Measurements from ENCODE around the gene CYBA.

CYBA gene

GRCh38 chr16:88656291-88656980 is 5.6 kb upstream of the CYBA start:
- H3K9me3 ChIP-seq (ENCODE audit: insufficient read depth, low read depth, low read length) = no peaks in the 10 kb centered on the region
- no peaks in the 10 kb centered on the region for H3K27me3 ChIP-seq (ENCODE audit: insufficient read depth, low read length)
- H3K9ac ChIP-seq (ENCODE audit: low read depth, low read length) = no peak overlapping the region
- peaks cover 5% of the 10 kb centered on the region; the same call in 1 of the 2 replicates for H3K4me1 ChIP-seq (ENCODE audit: insufficient read depth, low read length)
- H3K27ac ChIP-seq (ENCODE audit: low read length) = no peak overlapping the region
- H3K36me3 ChIP-seq (ENCODE audit: insufficient read depth, low read depth, low read length) = peaks cover 38% of the 10 kb centered on the region
- no peak overlapping the region for H3K4me3 ChIP-seq (ENCODE audit: low read length)

- no peaks in the 10 kb centered on the region for H3K27me3 ChIP-seq (ENCODE audit: insufficient read depth, low read length)
- peaks cover 38% of the 10 kb centered on the region for H3K36me3 ChIP-seq (ENCODE audit: insufficient read depth, low read depth, low read length)
- H3K9ac ChIP-seq (ENCODE audit: low read depth, low read length) = no peak overlapping the region
- H3K27ac ChIP-seq (ENCODE audit: low read length) = no peak overlapping the region
- H3K9me3 ChIP-seq (ENCODE audit: insufficient read depth, low read depth, low read length) = no peaks in the 10 kb centered on the region
- H3K4me3 ChIP-seq (ENCODE audit: low read length) = no peak overlapping the region
- peaks cover 5% of the 10 kb centered on the region; the same call in 1 of the 2 replicates for H3K4me1 ChIP-seq (ENCODE audit: insufficient read depth, low read length)
Measured at GRCh38 chr16:88655733-88656281, 5.0 kb upstream of the CYBA start.

- H3K4me1 ChIP-seq (ENCODE audit: insufficient read depth, low read length) = peaks cover 5% of the 10 kb centered on the region; the same call in 1 of the 2 replicates
- no peaks in the 10 kb centered on the region for H3K27me3 ChIP-seq (ENCODE audit: insufficient read depth, low read length)
- H3K9me3 ChIP-seq (ENCODE audit: insufficient read depth, low read depth, low read length) = no peaks in the 10 kb centered on the region
- H3K36me3 ChIP-seq (ENCODE audit: insufficient read depth, low read depth, low read length) = peaks cover 38% of the 10 kb centered on the region
- H3K27ac ChIP-seq (ENCODE audit: low read length) = no peak overlapping the region
- H3K9ac ChIP-seq (ENCODE audit: low read depth, low read length) = no peak overlapping the region
- no peak overlapping the region for H3K4me3 ChIP-seq (ENCODE audit: low read length)
Measured at GRCh38 chr16:88655053-88655732, 4.3 kb upstream of the CYBA start.

GRCh38 chr16:88654363-88655052 is 3.7 kb upstream of the CYBA start:
- Histone ChIP-seq H3K9me3 (ENCODE audit: insufficient read depth, low read depth, low read length) (no peaks in the 10 kb centered on the region), H3K9ac (ENCODE audit: low read depth, low read length) (no peak overlapping the region), H3K36me3 (ENCODE audit: insufficient read depth, low read depth, low read length) (peaks cover 38% of the 10 kb centered on the region), H3K27ac (ENCODE audit: low read length) (no peak overlapping the region), H3K4me1 (ENCODE audit: insufficient read depth, low read length) (peaks cover 5% of the 10 kb centered on the region; the same call in 1 of the 2 replicates), H3K4me3 (ENCODE audit: low read length) (no peak overlapping the region), H3K27me3 (ENCODE audit: insufficient read depth, low read length) (no peaks in the 10 kb centered on the region)

GRCh38 chr16:88653596-88654362 is 2.9 kb upstream of the CYBA start:
- H3K4me3 ChIP-seq (ENCODE audit: low read length) = no peak overlapping the region
- no peak overlapping the region for H3K27ac ChIP-seq (ENCODE audit: low read length)

GRCh38 chr16:88653101-88653500 is 2.2 kb upstream of the CYBA start:
- H3K4me3 ChIP-seq (ENCODE audit: low read length) = no peak overlapping the region
- no peaks in the 10 kb centered on the region for H3K27me3 ChIP-seq (ENCODE audit: insufficient read depth, low read length)
- peaks cover 5% of the 10 kb centered on the region; the same call in 1 of the 2 replicates for H3K4me1 ChIP-seq (ENCODE audit: insufficient read depth, low read length)
- no peak overlapping the region for H3K9ac ChIP-seq (ENCODE audit: low read depth, low read length)
- H3K36me3 ChIP-seq (ENCODE audit: insufficient read depth, low read depth, low read length) = peaks cover 34% of the 10 kb centered on the region
- H3K9me3 ChIP-seq (ENCODE audit: insufficient read depth, low read depth, low read length) = no peaks in the 10 kb centered on the region
- no peak overlapping the region for H3K27ac ChIP-seq (ENCODE audit: low read length)

More at GRCh38 chr16:88653596-88654362, 2.9 kb upstream of the CYBA start:
- Histone ChIP-seq H3K9me3 (ENCODE audit: insufficient read depth, low read depth, low read length) (no peaks in the 10 kb centered on the region), H3K27me3 (ENCODE audit: insufficient read depth, low read length) (no peaks in the 10 kb centered on the region), H3K4me1 (ENCODE audit: insufficient read depth, low read length) (peaks cover 5% of the 10 kb centered on the region; the same call in 1 of the 2 replicates), H3K36me3 (ENCODE audit: insufficient read depth, low read depth, low read length) (peaks cover 38% of the 10 kb centered on the region), H3K9ac (ENCODE audit: low read depth, low read length) (no peak overlapping the region)

GRCh38 chr16:88652762-88653063 is 1.9 kb upstream of the CYBA start:
- Histone ChIP-seq H3K9ac (ENCODE audit: low read depth, low read length) (no peak overlapping the region), H3K4me1 (ENCODE audit: insufficient read depth, low read length) (peaks cover 5% of the 10 kb centered on the region; the same call in 1 of the 2 replicates), H3K36me3 (ENCODE audit: insufficient read depth, low read depth, low read length) (peaks cover 30% of the 10 kb centered on the region), H3K9me3 (ENCODE audit: insufficient read depth, low read depth, low read length) (no peaks in the 10 kb centered on the region), H3K27ac (ENCODE audit: low read length) (no peak overlapping the region), H3K27me3 (ENCODE audit: insufficient read depth, low read length) (no peaks in the 10 kb centered on the region), H3K4me3 (ENCODE audit: low read length) (no peak overlapping the region)

GRCh38 chr16:88651989-88652761 is 1.3 kb upstream of the CYBA start:
- Histone ChIP-seq H3K36me3 (ENCODE audit: insufficient read depth, low read depth, low read length) (peaks cover 28% of the 10 kb centered on the region), H3K4me3 (ENCODE audit: low read length) (no peak overlapping the region), H3K27ac (ENCODE audit: low read length) (no peak overlapping the region), H3K9me3 (ENCODE audit: insufficient read depth, low read depth, low read length) (no peaks in the 10 kb centered on the region), H3K27me3 (ENCODE audit: insufficient read depth, low read length) (no peaks in the 10 kb centered on the region), H3K4me1 (ENCODE audit: insufficient read depth, low read length) (peaks cover 5% of the 10 kb centered on the region; the same call in 1 of the 2 replicates), H3K9ac (ENCODE audit: low read depth, low read length) (no peak overlapping the region)

- Histone ChIP-seq H3K27ac (ENCODE audit: low read length) (no peak overlapping the region), H3K4me3 (ENCODE audit: low read length) (peak overlapping the region; percentile 90; the same call in 1 of the 2 replicates), H3K9ac (ENCODE audit: low read depth, low read length) (no peak overlapping the region), H3K36me3 (ENCODE audit: insufficient read depth, low read depth, low read length) (peaks cover 21% of the 10 kb centered on the region), H3K4me1 (ENCODE audit: insufficient read depth, low read length) (peaks cover 5% of the 10 kb centered on the region; the same call in 1 of the 2 replicates), H3K9me3 (ENCODE audit: insufficient read depth, low read depth, low read length) (no peaks in the 10 kb centered on the region), H3K27me3 (ENCODE audit: insufficient read depth, low read length) (no peaks in the 10 kb centered on the region)
Measured at GRCh38 chr16:88651276-88651988, 579 bp upstream of the CYBA start.

All from iPS-20b (cell line).